Panc1 (cell line): ENCODE data around the gene MX1. TPM values are rescaled to one million over a fixed set of nuclear protein-coding genes. Genes with fewer than 3 reads are reported as not detected.

Experiments
- ATAC-seq: fragments of 200-7000 bp; cut with Tn5 transposase; 2 replicates; pipeline ENCODE4 v1.9.1; 2020; ENCODE audit warnings: mild to moderate bottlenecking, moderate library complexity
- BruUV-seq: library from RNA; stranded (reverse); fragments of 400-500 nt; replicated peaks from 2 replicates; lab custom pipeline; 2021; lab: Mats Ljungman, UMichigan
- CTCF ChIA-PET: fragments of 300-600 bp; sonication (Branson Sonifier 250); formaldehyde crosslinking; loops from one replicate; lab custom pipeline; 2022; ENCODE audit warnings: antibody characterized with exemption; lab: Charles Lee
- POLR2A ChIA-PET: fragments of 300-600 bp; sonication (Branson Sonifier 250); formaldehyde crosslinking; loops from one replicate; lab custom pipeline; 2022; ENCODE audit warnings: antibody characterized with exemption; lab: Charles Lee
- DNase-seq: peaks from one replicate; pipeline ENCODE4 v3.0.0-alpha.2; 2010; ENCODE audit warnings: low read depth, low spot score
- H3K27ac ChIP-seq: 2 replicates; pipeline ENCODE4 v1.5.1; 2011; ENCODE audit warnings: mild to moderate bottlenecking, low read length, inconsistent platforms
- H3K27me3 ChIP-seq: fragments of 200-500 bp; sonication (Bioruptor generic); 2 replicates; pipeline ENCODE4 v1.6.0; 2014; ENCODE audit warnings: low read length, inconsistent platforms; ENCODE audit not compliant: control insufficient read depth, insufficient read depth
- H3K36me3 ChIP-seq: fragments of 200-500 bp; sonication (Bioruptor generic); 2 replicates; pipeline ENCODE4 v1.5.1; 2014; ENCODE audit warnings: inconsistent platforms, mild to moderate bottlenecking, low read length, moderate library complexity; ENCODE audit not compliant: control insufficient read depth, insufficient read depth
- H3K4me1 ChIP-seq: 2 replicates; pipeline ENCODE4 v1.5.1; 2011; ENCODE audit warnings: inconsistent platforms, mild to moderate bottlenecking, low read length, moderate library complexity; ENCODE audit not compliant: control insufficient read depth, insufficient read depth
- H3K4me3 ChIP-seq, 2 experiments: 2 replicates each; pipeline ENCODE4 v1.5.1; 2011 to 2012; ENCODE audit warnings: low read depth in 2 of 2, low read length in 2 of 2, mild to moderate bottlenecking in 2 of 2, inconsistent platforms in 1 of 2, moderate library complexity in 1 of 2
- H3K9me3 ChIP-seq: fragments of 200-500 bp; sonication (Bioruptor generic); 2 replicates; pipeline ENCODE4 v1.5.1; 2014; ENCODE audit warnings: low read depth, mild to moderate bottlenecking, inconsistent platforms, low read length, moderate library complexity; ENCODE audit not compliant: control insufficient read depth, insufficient read depth
- POLR2AphosphoS5 ChIP-seq: IDR thresholded peaks from 2 replicates; pipeline ENCODE4 v1.6.1; 2012; ENCODE audit warnings: mild to moderate bottlenecking, low read depth, low read length, moderate library complexity
- SIN3A ChIP-seq: IDR thresholded peaks from 2 replicates; pipeline ENCODE4 v1.6.1; 2012; ENCODE audit warnings: low read depth, mild to moderate bottlenecking, low read length, moderate library complexity, borderline replicate concordance; ENCODE audit not compliant: insufficient read depth
- TCF7L2 ChIP-seq: IDR thresholded peaks from 2 replicates; pipeline ENCODE4 v1.6.1; 2011; ENCODE audit warnings: mild to moderate bottlenecking, low read depth, low read length, inconsistent platforms
- in situ Hi-C: cut with HindIII; loops from 2 replicates; pipeline ENCODE4 v1.10.0; 2016; ENCODE audit warnings: low sequenced_read_pairs, low pct_unique_long_range_greater_than_20kb
- intact Hi-C: fragments of 100-400 bp; cut with micrococcal nuclease; formaldehyde crosslinking; loops from one replicate; pipeline ENCODE4 v1.10.0; 2022; ENCODE audit not compliant: unreplicated experiment
- total RNA-seq: library from RNA; stranded (reverse); gene quantifications from one replicate; pipeline ENCODE4 v1.2.1, GENCODE V29; 2021; ENCODE audit not compliant: unreplicated experiment
- TF ChIP-seq, protein P1 (sequence below), 2 experiments: IDR thresholded peaks; 2 replicates each; pipeline ENCODE4 v1.6.1; 2011 to 2012; ENCODE audit warnings: low read depth in 2 of 2, control low read depth in 1 of 2, low read length in 1 of 2, mild to moderate bottlenecking in 1 of 2, moderate library complexity in 1 of 2; ENCODE audit not compliant: insufficient read depth in 1 of 2
- TF ChIP-seq, protein P2 (sequence below): fragments of 450-650 bp; IDR thresholded peaks from 2 replicates; pipeline ENCODE4 v1.5.1; 2017; ENCODE audit warnings: mild to moderate bottlenecking

Gene MX1
- total RNA-seq, 1 experiment from 2014 or later: 7.8 TPM

DNA sequence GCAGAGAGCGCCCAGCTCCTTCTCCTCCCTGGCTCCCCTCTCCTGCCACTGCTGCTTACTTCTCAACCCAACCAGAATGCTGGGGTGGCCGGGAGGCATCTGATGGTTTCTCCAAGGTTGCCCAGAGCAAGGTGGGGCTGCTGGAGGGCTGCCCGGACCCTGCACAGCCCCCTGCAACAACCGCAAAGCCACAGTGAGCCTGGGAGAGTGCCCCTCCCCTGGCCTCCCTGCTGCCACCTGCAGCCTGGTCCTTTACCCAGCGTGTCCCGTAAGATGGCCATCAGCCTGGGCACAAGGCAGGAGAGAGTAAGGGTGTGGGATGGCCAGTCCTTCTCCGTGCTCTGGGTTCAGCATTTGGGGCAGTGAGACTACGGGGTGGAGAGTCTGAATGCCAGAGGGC, 47.2 kb upstream of the MX1 start:
- H3K36me3 ChIP-seq: no peaks in the 10 kb centered on the region
- DNase-seq (no peak), ATAC-seq (no peak)
- H3K9me3 ChIP-seq: no peaks in the 10 kb centered on the region
- H3K4me3 ChIP-seq: no peak overlapping the region
- TF ChIP-seq, protein P1, sequence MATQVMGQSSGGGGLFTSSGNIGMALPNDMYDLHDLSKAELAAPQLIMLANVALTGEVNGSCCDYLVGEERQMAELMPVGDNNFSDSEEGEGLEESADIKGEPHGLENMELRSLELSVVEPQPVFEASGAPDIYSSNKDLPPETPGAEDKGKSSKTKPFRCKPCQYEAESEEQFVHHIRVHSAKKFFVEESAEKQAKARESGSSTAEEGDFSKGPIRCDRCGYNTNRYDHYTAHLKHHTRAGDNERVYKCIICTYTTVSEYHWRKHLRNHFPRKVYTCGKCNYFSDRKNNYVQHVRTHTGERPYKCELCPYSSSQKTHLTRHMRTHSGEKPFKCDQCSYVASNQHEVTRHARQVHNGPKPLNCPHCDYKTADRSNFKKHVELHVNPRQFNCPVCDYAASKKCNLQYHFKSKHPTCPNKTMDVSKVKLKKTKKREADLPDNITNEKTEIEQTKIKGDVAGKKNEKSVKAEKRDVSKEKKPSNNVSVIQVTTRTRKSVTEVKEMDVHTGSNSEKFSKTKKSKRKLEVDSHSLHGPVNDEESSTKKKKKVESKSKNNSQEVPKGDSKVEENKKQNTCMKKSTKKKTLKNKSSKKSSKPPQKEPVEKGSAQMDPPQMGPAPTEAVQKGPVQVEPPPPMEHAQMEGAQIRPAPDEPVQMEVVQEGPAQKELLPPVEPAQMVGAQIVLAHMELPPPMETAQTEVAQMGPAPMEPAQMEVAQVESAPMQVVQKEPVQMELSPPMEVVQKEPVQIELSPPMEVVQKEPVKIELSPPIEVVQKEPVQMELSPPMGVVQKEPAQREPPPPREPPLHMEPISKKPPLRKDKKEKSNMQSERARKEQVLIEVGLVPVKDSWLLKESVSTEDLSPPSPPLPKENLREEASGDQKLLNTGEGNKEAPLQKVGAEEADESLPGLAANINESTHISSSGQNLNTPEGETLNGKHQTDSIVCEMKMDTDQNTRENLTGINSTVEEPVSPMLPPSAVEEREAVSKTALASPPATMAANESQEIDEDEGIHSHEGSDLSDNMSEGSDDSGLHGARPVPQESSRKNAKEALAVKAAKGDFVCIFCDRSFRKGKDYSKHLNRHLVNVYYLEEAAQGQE (IDR thresholded peaks at IDR 0.05; ENCODE audit: insufficient read depth in 1 of 2, low read depth in 2 of 2, low read length in 1 of 2): no peak
- TF ChIP-seq, protein P2, sequence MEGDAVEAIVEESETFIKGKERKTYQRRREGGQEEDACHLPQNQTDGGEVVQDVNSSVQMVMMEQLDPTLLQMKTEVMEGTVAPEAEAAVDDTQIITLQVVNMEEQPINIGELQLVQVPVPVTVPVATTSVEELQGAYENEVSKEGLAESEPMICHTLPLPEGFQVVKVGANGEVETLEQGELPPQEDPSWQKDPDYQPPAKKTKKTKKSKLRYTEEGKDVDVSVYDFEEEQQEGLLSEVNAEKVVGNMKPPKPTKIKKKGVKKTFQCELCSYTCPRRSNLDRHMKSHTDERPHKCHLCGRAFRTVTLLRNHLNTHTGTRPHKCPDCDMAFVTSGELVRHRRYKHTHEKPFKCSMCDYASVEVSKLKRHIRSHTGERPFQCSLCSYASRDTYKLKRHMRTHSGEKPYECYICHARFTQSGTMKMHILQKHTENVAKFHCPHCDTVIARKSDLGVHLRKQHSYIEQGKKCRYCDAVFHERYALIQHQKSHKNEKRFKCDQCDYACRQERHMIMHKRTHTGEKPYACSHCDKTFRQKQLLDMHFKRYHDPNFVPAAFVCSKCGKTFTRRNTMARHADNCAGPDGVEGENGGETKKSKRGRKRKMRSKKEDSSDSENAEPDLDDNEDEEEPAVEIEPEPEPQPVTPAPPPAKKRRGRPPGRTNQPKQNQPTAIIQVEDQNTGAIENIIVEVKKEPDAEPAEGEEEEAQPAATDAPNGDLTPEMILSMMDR: no peak; the same call in 1 of the 2 replicates
- TF ChIP-seq TCF7L2: no peak
- TF ChIP-seq SIN3A: no peak
- no peak for TF ChIP-seq POLR2AphosphoS5
- H3K27me3 ChIP-seq: no peaks in the 10 kb centered on the region
- BruUV-seq: no TSS peak
- ChIA-PET CTCF (no interaction called here), POLR2A (no interaction called here)
- no peak overlapping the region for H3K27ac ChIP-seq
- H3K4me1 ChIP-seq: no peaks in the 10 kb centered on the region
- in situ Hi-C loops (no loop called here), intact Hi-C loops (no loop called here)

DNA sequence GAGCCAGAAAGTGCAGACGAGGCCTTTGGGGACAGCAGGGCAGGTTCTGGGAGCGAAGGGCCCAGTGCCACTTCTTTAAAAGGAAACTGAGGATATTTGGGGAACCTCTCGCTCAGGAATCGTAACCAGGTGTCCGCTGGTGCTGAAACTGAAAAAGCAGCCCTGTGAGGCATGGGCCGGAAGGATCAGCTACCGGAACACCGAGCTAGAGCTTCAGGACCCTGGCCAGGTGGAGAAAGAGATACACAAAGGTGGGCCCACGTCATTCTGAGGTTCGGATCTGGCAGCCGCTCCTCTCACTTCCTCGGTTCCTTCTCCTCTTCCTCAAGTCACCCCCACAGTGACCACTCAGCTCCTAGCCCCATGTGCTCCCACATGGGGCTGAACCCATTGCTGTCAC, 46.1 kb upstream of the MX1 start:
- no peaks in the 10 kb centered on the region for H3K9me3 ChIP-seq
- H3K27me3 ChIP-seq: no peaks in the 10 kb centered on the region
- no peak for TF ChIP-seq POLR2AphosphoS5
- no peak for TF ChIP-seq TCF7L2
- TF ChIP-seq, protein P1 (IDR thresholded peaks at IDR 0.05; ENCODE audit: insufficient read depth in 1 of 2, low read depth in 2 of 2, low read length in 1 of 2): no peak
- TF ChIP-seq SIN3A: no peak
- TF ChIP-seq, protein P2: no peak
- no TSS peak for BruUV-seq
- intact Hi-C loops (no loop called here), in situ Hi-C loops (no loop called here)
- H3K4me3 ChIP-seq: no peak overlapping the region
- no peaks in the 10 kb centered on the region for H3K4me1 ChIP-seq
- DNase-seq (no peak), ATAC-seq (no peak)
- no peaks in the 10 kb centered on the region for H3K36me3 ChIP-seq
- no peak overlapping the region for H3K27ac ChIP-seq
- CTCF ChIA-PET: no interaction called here
- POLR2A ChIA-PET: no interaction called here
